HCT116 (cell line): ENCODE data around the gene EFCAB8. TPM values are rescaled to one million over a fixed set of nuclear protein-coding genes. Genes with fewer than 3 reads are reported as not detected.

Experiments used
- ATAC-seq: fragments of 200-7000 bp; cut with Tn5 transposase; 2 replicates; pipeline ENCODE4 v1.9.1; 2020; ENCODE audit warnings: mild to moderate bottlenecking, moderate library complexity
- BruUV-seq: library from RNA; stranded (reverse); fragments of 400-500 nt; replicated peaks from 2 replicates; lab custom pipeline; 2021; lab: Mats Ljungman, UMichigan
- CTCF ChIA-PET: fragments of 300-600 bp; sonication (Branson Sonifier 250); formaldehyde crosslinking; loops from one replicate; lab custom pipeline; 2021; ENCODE audit warnings: antibody characterized with exemption; lab: Charles Lee
- POLR2A ChIA-PET: fragments of 300-600, 350-600 bp; sonication (Branson Sonifier 250); formaldehyde crosslinking; loops from one replicate; lab custom pipeline; 2021; ENCODE audit warnings: antibody characterized with exemption; lab: Charles Lee
- RAD21 ChIA-PET, 2 experiments: fragments of 300-600 bp; sonication (Branson Sonifier 250); formaldehyde crosslinking; loops; one replicate each; lab custom pipeline; 2023; ENCODE audit warnings: low total read pairs in 2 of 2; ENCODE audit not compliant: uncharacterized antibody in 2 of 2, unreplicated experiment in 2 of 2, low non-redundant PET in 1 of 2; lab: Charles Lee
- DNase-seq: peaks from one replicate; pipeline ENCODE4 v3.0.0-alpha.2; 2010; ENCODE audit warnings: low read depth, low spot score
- H2AFZ ChIP-seq: fragments of 200-600 bp; shearing (Covaris generic), sonication (generic); 2 replicates; pipeline ENCODE4 v1.6.1; 2017; ENCODE audit warnings: low read depth, mixed run types, mixed read lengths, antibody characterized with exemption, low read length; ENCODE audit not compliant: poor library complexity, severe bottlenecking
- H3K27ac ChIP-seq: 2 replicates; pipeline ENCODE4 v1.5.1; 2012; ENCODE audit warnings: low read depth, low read length
- H3K27me3 ChIP-seq: fragments of 200-600 bp; sonication (generic); 2 replicates; pipeline ENCODE4 v1.6.1; 2016; ENCODE audit warnings: mixed run types, low read length, mixed read lengths; ENCODE audit not compliant: insufficient read depth
- H3K36me3 ChIP-seq, 2 experiments: fragments of 200-500 bp in 1 of 2; fragments of 200-600 bp in 1 of 2; sonication (Bioruptor generic) in 1 of 2; sonication (generic) in 1 of 2; 2 replicates each; pipeline versions ENCODE4 v1.5.1 to v1.6.1; 2014 to 2016; ENCODE audit warnings: low read length in 2 of 2, inconsistent platforms in 1 of 2, mixed read lengths in 1 of 2, mixed run types in 1 of 2; ENCODE audit not compliant: insufficient read depth in 2 of 2, control insufficient read depth in 1 of 2
- H3K4me1 ChIP-seq, 2 experiments: fragments of 200-600 bp in 1 of 2; sonication (generic) in 1 of 2; 2 replicates each; pipeline versions ENCODE4 v1.5.1 to v1.6.1; 2012 to 2017; ENCODE audit warnings: low read length in 2 of 2, inconsistent platforms in 1 of 2, mild to moderate bottlenecking in 1 of 2, mixed read lengths in 1 of 2, mixed run types in 1 of 2, moderate library complexity in 1 of 2; ENCODE audit not compliant: insufficient read depth in 2 of 2, control insufficient read depth in 1 of 2
- H3K4me2 ChIP-seq: fragments of 200-600 bp; sonication (generic); 2 replicates; pipeline ENCODE4 v1.6.1; 2017; ENCODE audit warnings: mixed run types, low read length, mixed read lengths
- H3K4me3 ChIP-seq, 2 experiments: fragments of 200-600 bp in 1 of 2; sonication (generic) in 1 of 2; replicated peaks in 1 of 2; 2 replicates each; pipeline ENCODE4 v1.5.1; 2011 to 2016; ENCODE audit warnings: low read length in 2 of 2, control low read depth in 1 of 2, low read depth in 1 of 2, mild to moderate bottlenecking in 1 of 2, mixed read lengths in 1 of 2, mixed run types in 1 of 2
- H3K79me2 ChIP-seq: fragments of 200-600 bp; sonication (generic); 2 replicates; pipeline ENCODE4 v1.6.1; 2017; ENCODE audit warnings: mild to moderate bottlenecking, mixed run types, low read length, moderate library complexity, mixed read lengths; ENCODE audit not compliant: insufficient read depth
- H3K9ac ChIP-seq: fragments of 200-600 bp; sonication (generic); 2 replicates; pipeline ENCODE4 v1.6.1; 2016; ENCODE audit warnings: low read length, mixed read lengths
- H3K9me2 ChIP-seq: fragments of 200-600 bp; sonication (generic), shearing (Covaris generic); 2 replicates; pipeline ENCODE4 v1.6.1; 2017; ENCODE audit warnings: mixed run types, mild to moderate bottlenecking, moderate library complexity; ENCODE audit not compliant: insufficient read depth
- H3K9me3 ChIP-seq, 2 experiments: fragments of 200-500 bp in 1 of 2; fragments of 200-600 bp in 1 of 2; sonication (Bioruptor generic) in 1 of 2; sonication (generic) in 1 of 2; 2 replicates each; pipeline ENCODE4 v1.6.1; 2014 to 2017; ENCODE audit warnings: low read length in 2 of 2, mixed read lengths in 2 of 2, inconsistent platforms in 1 of 2, low read depth in 1 of 2, mild to moderate bottlenecking in 1 of 2, mixed run types in 1 of 2, moderate library complexity in 1 of 2; ENCODE audit not compliant: control insufficient read depth in 1 of 2, insufficient read depth in 1 of 2
- H4K20me1 ChIP-seq: fragments of 200-600 bp; sonication (generic), shearing (Covaris generic); 2 replicates; pipeline ENCODE4 v1.6.1; 2017; ENCODE audit warnings: mixed run types, mild to moderate bottlenecking, moderate library complexity; ENCODE audit not compliant: insufficient read depth
- ATF3 ChIP-seq: IDR thresholded peaks from 2 replicates; pipeline ENCODE4 v1.6.1; 2012
- CBX3 ChIP-seq: IDR thresholded peaks from 2 replicates; pipeline ENCODE4 v1.6.1; 2012; ENCODE audit warnings: low read depth
- CEBPB ChIP-seq: IDR thresholded peaks from 2 replicates; pipeline ENCODE4 v1.6.1; 2012; ENCODE audit warnings: low read depth
- EGR1 ChIP-seq: IDR thresholded peaks from 2 replicates; pipeline ENCODE4 v1.6.1; 2012; ENCODE audit warnings: low read depth
- ELF1 ChIP-seq: IDR thresholded peaks from 2 replicates; pipeline ENCODE4 v1.6.1; 2012; ENCODE audit warnings: low read depth, borderline replicate concordance
- EZH2 ChIP-seq: fragments of 200-600 bp; sonication (generic); IDR thresholded peaks from 2 replicates; pipeline ENCODE4 v1.6.1; 2017; ENCODE audit warnings: antibody characterized with exemption, mixed run types
- EZH2phosphoT487 ChIP-seq: fragments of 200-600 bp; IDR thresholded peaks from 2 replicates; pipeline ENCODE4 v1.6.1; 2018; ENCODE audit warnings: antibody characterized with exemption, borderline replicate concordance
- JUND ChIP-seq: IDR thresholded peaks from 2 replicates; pipeline ENCODE4 v1.6.1; 2012
- MAX ChIP-seq: IDR thresholded peaks from 2 replicates; pipeline ENCODE4 v1.6.1; 2012
- POLR2AphosphoS5 ChIP-seq: IDR thresholded peaks from 2 replicates; pipeline ENCODE4 v1.6.1; 2011; ENCODE audit warnings: mild to moderate bottlenecking, low read depth, low read length, moderate library complexity
- RAD21 ChIP-seq: IDR thresholded peaks from 2 replicates; pipeline ENCODE4 v1.6.1; 2012; ENCODE audit warnings: low read depth, mild to moderate bottlenecking
- REST ChIP-seq: IDR thresholded peaks from 2 replicates; pipeline ENCODE4 v1.6.1; 2012; ENCODE audit warnings: low read depth
- SIN3A ChIP-seq: IDR thresholded peaks from 2 replicates; pipeline ENCODE4 v1.6.1; 2012; ENCODE audit warnings: low read depth
- SP1 ChIP-seq: IDR thresholded peaks from 2 replicates; pipeline ENCODE4 v1.6.1; 2012; ENCODE audit warnings: low read depth
- SRF ChIP-seq: IDR thresholded peaks from 2 replicates; pipeline ENCODE4 v1.6.1; 2012; ENCODE audit warnings: low read depth
- TCF7L2 ChIP-seq: IDR thresholded peaks from 2 replicates; pipeline ENCODE4 v1.7.0; 2011; ENCODE audit warnings: borderline replicate concordance, inconsistent platforms; ENCODE audit not compliant: insufficient read depth, insufficient read length; ENCODE audit errors: extremely low read depth
- ZBTB33 ChIP-seq: IDR thresholded peaks from 2 replicates; pipeline ENCODE4 v1.6.1; 2011; ENCODE audit warnings: mild to moderate bottlenecking, low read length, moderate library complexity; ENCODE audit not compliant: insufficient replicate concordance; ENCODE audit errors: extremely low read depth
- ZFX ChIP-seq: fragments of 450-650 bp; IDR thresholded peaks from 2 replicates; pipeline ENCODE4 v1.6.1; 2017
- ZNF274 ChIP-seq: fragments of 200-500 bp; sonication (Bioruptor generic); IDR thresholded peaks from 2 replicates; pipeline ENCODE4 v1.6.1; 2014; ENCODE audit warnings: mild to moderate bottlenecking, low read depth, low read length, inconsistent platforms
- intact Hi-C: fragments of 100-400 bp; cut with micrococcal nuclease; formaldehyde crosslinking; loops from 2 replicates; pipeline ENCODE4 v1.10.0; 2022
- total RNA-seq: library from RNA; stranded (reverse); gene quantifications from one replicate; pipeline ENCODE4 v1.2.1, GENCODE V29; 2021; ENCODE audit not compliant: unreplicated experiment

Gene EFCAB8
- total RNA-seq, 1 experiment from 2014 or later: 0.42 TPM

GRCh38 chr20:32903666-32904175 is 45.0 kb downstream of the EFCAB8 start:
- no peaks in the 10 kb centered on the region for H3K79me2 ChIP-seq
- H3K4me1 ChIP-seq: no peaks in the 10 kb centered on the region
- ChIA-PET CTCF (interaction anchor here (1.0 to 1.5 kb wide), 2 partner anchors 41 to 193 kb away, joined by 3 to 5 read pairs; no protein-coding TSS in a partner anchor), POLR2A (no interaction called here), RAD21 (interaction anchor here in 1 of 2 experiments (0.7 kb wide), 1 partner anchor 173 kb away, joined by 3 read pairs; no protein-coding TSS in a partner anchor)
- H4K20me1 ChIP-seq: no peaks in the 10 kb centered on the region
- no peak overlapping the region for H3K9ac ChIP-seq
- H2AFZ ChIP-seq: no peak overlapping the region
- H3K36me3 ChIP-seq: no peaks in the 10 kb centered on the region
- DNase-seq (no peak), ATAC-seq (no peak)
- intact Hi-C loops: loop anchor here (5.0 kb wide), 1 partner anchor 309 kb away; no protein-coding TSS in a partner anchor
- no peaks in the 10 kb centered on the region for H3K9me3 ChIP-seq
- no peaks in the 10 kb centered on the region for H3K27me3 ChIP-seq
- H3K9me2 ChIP-seq: no peaks in the 10 kb centered on the region
- TF ChIP-seq ZBTB33 (no peak), EZH2phosphoT487 (no peak), ZFX (no peak), ZNF274 (no peak), CBX3 (no peak), SP1 (no peak), EGR1 (no peak), CEBPB (no peak), ELF1 (no peak), SRF (no peak), SIN3A (no peak), TCF7L2 (no peak), EZH2 (no peak), ATF3 (no peak), RAD21 (no peak), MAX (no peak), POLR2AphosphoS5 (no peak), JUND (no peak), REST (no peak)
- no peak overlapping the region for H3K4me3 ChIP-seq
- no peak overlapping the region for H3K27ac ChIP-seq
- BruUV-seq: no TSS peak
- no peak overlapping the region for H3K4me2 ChIP-seq
